DOHH2 (cell line): ENCODE data around the gene ST14.

Experiments
- H3F3A ChIP-seq: fragments of 200-600 bp; sonication (generic), shearing (Covaris generic); 2 replicates; pipeline ENCODE4 v1.6.0; 2016; ENCODE audit warnings: antibody characterized with exemption, mild to moderate bottlenecking; ENCODE audit not compliant: control insufficient read depth, insufficient read depth
- H3K27ac ChIP-seq: fragments of 200-600 bp; sonication (generic); 2 replicates; pipeline ENCODE4 v1.5.1; 2014; ENCODE audit warnings: low read depth, mild to moderate bottlenecking, low read length, moderate library complexity
- H3K27me3 ChIP-seq: fragments of 200-600 bp; sonication (generic); 2 replicates; pipeline ENCODE4 v1.6.1; 2014; ENCODE audit warnings: mild to moderate bottlenecking, low read length, mixed read lengths; ENCODE audit not compliant: control insufficient read depth
- H3K36me3 ChIP-seq: fragments of 200-600 bp; sonication (generic); 2 replicates; pipeline ENCODE4 v1.6.1; 2014; ENCODE audit warnings: mild to moderate bottlenecking, low read length, moderate library complexity, mixed read lengths; ENCODE audit not compliant: control insufficient read depth
- H3K4me1 ChIP-seq: fragments of 200-600 bp; sonication (generic); 2 replicates; pipeline ENCODE4 v1.6.1; 2014; ENCODE audit warnings: mild to moderate bottlenecking, low read length, mixed read lengths; ENCODE audit not compliant: control insufficient read depth
- H3K4me2 ChIP-seq: fragments of 200-600 bp; sonication (generic); 2 replicates; pipeline ENCODE4 v1.6.0; 2014; ENCODE audit warnings: mild to moderate bottlenecking, low read length, moderate library complexity
- H3K4me3 ChIP-seq: fragments of 200-600 bp; sonication (generic); 2 replicates; pipeline ENCODE4 v1.5.1; 2014; ENCODE audit warnings: mild to moderate bottlenecking, low read length, mixed read lengths
- H3K79me2 ChIP-seq: fragments of 200-600 bp; sonication (generic); 2 replicates; pipeline ENCODE4 v1.6.1; 2014; ENCODE audit warnings: mild to moderate bottlenecking, low read length, mixed read lengths; ENCODE audit not compliant: control insufficient read depth
- H3K9me2 ChIP-seq: fragments of 200-600 bp; sonication (generic); replicated peaks from 2 replicates; pipeline ENCODE4 v1.6.1; 2014; ENCODE audit warnings: mild to moderate bottlenecking, low read length, mixed read lengths; ENCODE audit not compliant: control insufficient read depth
- H3K9me3 ChIP-seq: fragments of 200-600 bp; sonication (generic); 2 replicates; pipeline ENCODE4 v1.6.1; 2014; ENCODE audit warnings: antibody characterized with exemption, low read length, mixed read lengths; ENCODE audit not compliant: control insufficient read depth, insufficient read depth
- H4K20me1 ChIP-seq: fragments of 200-600 bp; sonication (generic); 2 replicates; pipeline ENCODE4 v1.6.0; 2014; ENCODE audit warnings: low read depth, mild to moderate bottlenecking, antibody characterized with exemption, low read length, moderate library complexity; ENCODE audit not compliant: control insufficient read depth, insufficient read depth
- EZH2phosphoT487 ChIP-seq: fragments of 200-600 bp; sonication (generic); IDR thresholded peaks from 2 replicates; pipeline ENCODE4 v1.6.1; 2017; ENCODE audit warnings: borderline replicate concordance, mild to moderate bottlenecking, antibody characterized with exemption, low read length, moderate library complexity, mixed read lengths
- TF ChIP-seq, protein P1 (sequence below): fragments of 200-600 bp; sonication (generic); IDR thresholded peaks from one replicate; pipeline ENCODE4 v1.5.1; 2014; ENCODE audit warnings: antibody characterized with exemption, mild to moderate bottlenecking, low read depth, low read length; ENCODE audit not compliant: poor library complexity, severe bottlenecking

ST14 gene

DNA sequence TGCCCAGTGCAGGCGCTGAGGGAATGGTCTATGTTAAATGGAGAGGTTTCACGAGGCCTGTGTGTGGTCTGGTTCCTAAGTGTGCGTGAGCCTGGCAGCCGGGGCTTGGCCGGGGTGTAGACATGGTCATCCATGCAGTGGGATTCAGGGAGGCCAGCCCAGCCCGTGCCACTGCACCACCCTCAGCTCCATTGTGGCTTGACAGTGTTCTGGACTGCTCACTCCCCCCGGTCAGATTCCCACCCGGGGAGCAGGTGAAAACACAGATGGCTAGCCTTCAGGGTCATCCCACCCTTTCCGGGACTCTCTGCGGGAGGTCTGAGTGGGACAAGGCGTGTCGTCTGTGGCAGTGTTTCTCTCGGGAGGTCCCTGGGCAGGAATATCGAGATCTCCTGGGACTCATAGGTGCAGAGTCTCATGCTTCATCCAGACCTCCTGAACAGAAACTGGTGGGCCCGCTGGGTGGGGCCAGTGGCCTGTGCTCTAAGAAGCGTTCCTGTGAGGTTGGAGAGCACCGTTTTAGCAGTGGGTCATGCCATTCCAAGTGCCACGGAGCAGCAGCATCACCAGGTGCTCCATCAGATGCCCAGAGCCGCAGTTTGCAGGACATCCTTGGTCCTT is 52.3 kb downstream of the ST14 start:
- H3K27ac ChIP-seq = no peak overlapping the region
- no peaks in the 10 kb centered on the region for H3K27me3 ChIP-seq
- no peaks in the 10 kb centered on the region for H3K9me2 ChIP-seq
- H3K4me3 ChIP-seq = no peak overlapping the region
- no peak overlapping the region for H3K4me2 ChIP-seq
- no peaks in the 10 kb centered on the region for H3K9me3 ChIP-seq
- no peak for TF ChIP-seq EZH2phosphoT487
- TF ChIP-seq, protein P1, sequence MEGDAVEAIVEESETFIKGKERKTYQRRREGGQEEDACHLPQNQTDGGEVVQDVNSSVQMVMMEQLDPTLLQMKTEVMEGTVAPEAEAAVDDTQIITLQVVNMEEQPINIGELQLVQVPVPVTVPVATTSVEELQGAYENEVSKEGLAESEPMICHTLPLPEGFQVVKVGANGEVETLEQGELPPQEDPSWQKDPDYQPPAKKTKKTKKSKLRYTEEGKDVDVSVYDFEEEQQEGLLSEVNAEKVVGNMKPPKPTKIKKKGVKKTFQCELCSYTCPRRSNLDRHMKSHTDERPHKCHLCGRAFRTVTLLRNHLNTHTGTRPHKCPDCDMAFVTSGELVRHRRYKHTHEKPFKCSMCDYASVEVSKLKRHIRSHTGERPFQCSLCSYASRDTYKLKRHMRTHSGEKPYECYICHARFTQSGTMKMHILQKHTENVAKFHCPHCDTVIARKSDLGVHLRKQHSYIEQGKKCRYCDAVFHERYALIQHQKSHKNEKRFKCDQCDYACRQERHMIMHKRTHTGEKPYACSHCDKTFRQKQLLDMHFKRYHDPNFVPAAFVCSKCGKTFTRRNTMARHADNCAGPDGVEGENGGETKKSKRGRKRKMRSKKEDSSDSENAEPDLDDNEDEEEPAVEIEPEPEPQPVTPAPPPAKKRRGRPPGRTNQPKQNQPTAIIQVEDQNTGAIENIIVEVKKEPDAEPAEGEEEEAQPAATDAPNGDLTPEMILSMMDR = no peak
- no peaks in the 10 kb centered on the region; the same call in none of the 2 replicates for H3F3A ChIP-seq
- peaks cover 12% of the 10 kb centered on the region for H3K4me1 ChIP-seq
- H3K36me3 ChIP-seq = peaks cover 46% of the 10 kb centered on the region
- peaks cover 10% of the 10 kb centered on the region for H4K20me1 ChIP-seq
- 0 out of 2 replicates have a peak, but pooled peaks cover 3% of the 10 kb centered on the region for H3K79me2 ChIP-seq

DNA sequence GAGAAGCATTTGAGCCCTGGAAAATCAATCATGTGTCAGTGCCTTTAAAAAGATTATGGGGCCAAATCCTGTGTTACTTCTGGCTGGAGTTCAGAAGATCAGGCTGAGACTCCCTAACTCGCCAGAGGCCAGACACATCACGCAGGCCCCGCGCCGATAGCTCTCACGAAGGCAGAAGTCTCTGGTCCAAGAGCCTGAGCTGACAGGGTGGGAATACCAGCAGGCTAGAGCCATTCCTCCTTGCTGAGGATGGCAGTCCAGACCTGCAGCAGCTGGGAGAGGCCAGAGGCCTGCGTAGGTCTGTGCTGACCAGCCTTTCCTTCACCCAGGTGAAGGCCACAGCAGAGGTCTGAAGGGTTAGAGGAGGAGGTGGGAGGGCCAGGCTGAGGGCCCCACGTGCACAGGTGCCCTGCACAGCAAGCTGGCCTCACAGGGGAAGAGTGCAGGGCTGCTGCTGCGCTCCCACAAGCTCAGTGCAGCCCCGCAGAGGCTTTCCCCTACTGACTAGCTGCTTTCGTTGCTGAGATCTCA is 52.9 kb downstream of the ST14 start:
- no peak overlapping the region for H3K4me2 ChIP-seq
- H3K27ac ChIP-seq = no peak overlapping the region
- H3K27me3 ChIP-seq = no peaks in the 10 kb centered on the region

DNA sequence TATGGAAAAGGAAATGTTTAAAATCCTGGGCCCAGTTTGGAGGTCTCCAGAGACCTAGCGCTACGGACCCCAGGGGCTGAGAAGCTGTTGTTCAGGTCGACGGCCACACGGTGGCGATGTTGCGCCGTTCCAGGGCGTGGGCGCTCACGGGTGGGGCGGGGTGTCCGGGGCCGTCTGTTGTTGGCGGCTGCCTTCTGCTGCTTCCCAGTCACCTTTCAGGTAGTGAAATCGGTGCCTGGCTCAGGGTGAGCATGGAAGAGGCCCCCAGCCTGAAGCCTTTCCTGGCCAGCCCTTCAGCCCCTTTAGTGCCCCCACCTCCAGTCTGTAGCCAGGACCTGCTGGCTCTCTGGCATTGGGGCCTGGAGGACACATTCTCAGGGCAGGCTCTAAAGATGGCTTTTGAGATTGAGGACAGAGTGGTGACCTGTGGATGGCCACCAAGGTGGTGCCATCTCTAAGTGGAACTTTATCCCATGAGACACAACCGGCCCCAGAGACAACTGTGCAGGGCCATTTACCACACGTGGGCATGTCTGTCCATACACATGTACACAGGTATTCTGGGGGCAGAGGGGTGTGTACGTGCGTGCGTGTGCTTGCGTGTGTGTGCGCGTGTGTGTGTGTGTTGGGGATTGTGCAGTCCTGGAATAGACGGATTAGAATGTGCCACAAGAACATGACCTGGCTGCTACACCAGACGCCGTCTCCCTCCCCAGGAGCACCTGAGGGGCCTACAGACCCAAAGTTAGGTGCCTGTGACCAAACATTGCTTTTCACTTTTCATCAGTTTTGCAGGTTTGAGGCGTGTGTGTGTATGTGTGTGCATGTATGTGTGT is 53.8 kb downstream of the ST14 start:
- no peak overlapping the region for H3K27ac ChIP-seq

More for the DNA sequence above, 52.9 kb downstream of the ST14 start:
- peaks cover 3% of the 10 kb centered on the region for H3F3A ChIP-seq
- H3K9me2 ChIP-seq = no peaks in the 10 kb centered on the region
- no peak overlapping the region for H3K4me3 ChIP-seq
- TF ChIP-seq EZH2phosphoT487 = no peak
- TF ChIP-seq, protein P1 = no peak
- 0 out of 2 replicates have a peak, but pooled peaks cover 3% of the 10 kb centered on the region for H3K79me2 ChIP-seq
- H3K9me3 ChIP-seq = no peaks in the 10 kb centered on the region
- peaks cover 12% of the 10 kb centered on the region for H3K4me1 ChIP-seq
- peaks cover 43% of the 10 kb centered on the region for H3K36me3 ChIP-seq
- H4K20me1 ChIP-seq = peaks cover 10% of the 10 kb centered on the region

More for the DNA sequence above, 53.8 kb downstream of the ST14 start:
- peaks cover 39% of the 10 kb centered on the region for H3K36me3 ChIP-seq
- peaks cover 8% of the 10 kb centered on the region for H3F3A ChIP-seq
- H3K4me2 ChIP-seq = peak overlapping the region; percentile 4; the same call in 1 of the 2 replicates
- H3K9me2 ChIP-seq = no peaks in the 10 kb centered on the region
- H3K4me1 ChIP-seq = peaks cover 12% of the 10 kb centered on the region
- H4K20me1 ChIP-seq = peaks cover 10% of the 10 kb centered on the region
- 0 out of 2 replicates have a peak, but pooled peaks cover 3% of the 10 kb centered on the region for H3K79me2 ChIP-seq
- H3K9me3 ChIP-seq = no peaks in the 10 kb centered on the region
- H3K4me3 ChIP-seq = no peak overlapping the region
- TF ChIP-seq, protein P1 = peak; percentile 90
- no peak for TF ChIP-seq EZH2phosphoT487
- H3K27me3 ChIP-seq = no peaks in the 10 kb centered on the region
